Suprapubic skin (tissue), 4 donors: ENCODE data around the gene INPP5A. TPM values are rescaled to one million over a fixed set of nuclear protein-coding genes. Genes with fewer than 3 reads are reported as not detected.

ENCODE experiments used
- DNase-seq, 2 donors: peaks; one replicate each; pipeline ENCODE4 v3.0.0-alpha.2; 2019; ENCODE audit warnings: low spot score in 2 of 2
- H3K27ac ChIP-seq: fragments of 200-600 bp; sonication (generic); one replicate; pipeline ENCODE4 v1.5.1; 2019
- H3K27me3 ChIP-seq: fragments of 200-600 bp; sonication (generic); one replicate; pipeline ENCODE4 v1.5.1; 2019
- H3K36me3 ChIP-seq: fragments of 200-600 bp; sonication (generic); one replicate; pipeline ENCODE4 v1.5.1; 2019
- H3K4me1 ChIP-seq: fragments of 200-600 bp; sonication (generic); one replicate; pipeline ENCODE4 v1.5.1; 2019
- H3K4me3 ChIP-seq: fragments of 200-600 bp; sonication (generic); one replicate; pipeline ENCODE4 v1.5.1; 2019; ENCODE audit warnings: mild to moderate bottlenecking
- H3K9me3 ChIP-seq: fragments of 200-600 bp; sonication (generic); one replicate; pipeline ENCODE4 v1.5.1; 2019
- CTCF ChIP-seq, 2 donors: fragments of 200-600 bp in 1 of 2; fragments of 450-650 bp in 1 of 2; sonication (generic) in 1 of 2; IDR thresholded peaks; one replicate each; pipeline ENCODE4 v1.5.1; 2016 to 2019; ENCODE audit warnings: antibody characterized with exemption in 2 of 2, mild to moderate bottlenecking in 1 of 2, moderate library complexity in 1 of 2
- EP300 ChIP-seq: sonication (generic); formaldehyde crosslinking; IDR thresholded peaks from one replicate; pipeline ENCODE4 v1.6.1; 2017; ENCODE audit warnings: antibody characterized with exemption
- POLR2A ChIP-seq, 2 donors: fragments of 450-650 bp; IDR thresholded peaks; one replicate each; pipeline ENCODE4 v1.6.1; 2017; ENCODE audit warnings: antibody characterized with exemption in 2 of 2, mild to moderate bottlenecking in 2 of 2, moderate library complexity in 2 of 2
- POLR2AphosphoS5 ChIP-seq, 3 donors: sonication (generic); formaldehyde crosslinking; IDR thresholded peaks; one replicate each; pipeline ENCODE4 v1.6.1; 2017; ENCODE audit warnings: antibody characterized with exemption in 3 of 3
- WGBS: methylation state at CpG from one replicate; pipeline ENCODE4 v1.1.5; 2018; 5-methylcytosine and 5-hydroxymethylcytosine counted together
- total RNA-seq, 4 donors: library from RNA; depleted of rRNA; stranded (reverse); fragments of >200 nt; gene quantifications; one replicate each; pipeline ENCODE4 v1.1.0, GENCODE V29; 2016

INPP5A gene
- total RNA-seq, 4 donors from 2014 or later: 28.1 to 39.1 (median 32.3) TPM

- no peaks in the 10 kb centered on the region for H3K9me3 ChIP-seq
- H3K4me1 ChIP-seq: no peaks in the 10 kb centered on the region
- 94% methylated on average over 20 of the region's 22 CpGs for WGBS
- no peak overlapping the region for H3K4me3 ChIP-seq
- peaks cover 61% of the 10 kb centered on the region for H3K36me3 ChIP-seq
- DNase-seq: peak; percentile 44 to 65
- TF ChIP-seq CTCF (IDR thresholded peaks at IDR 0.05) (no peak), POLR2A (IDR thresholded peaks at IDR 0.05) (no peak), EP300 (no peak), POLR2AphosphoS5 (IDR thresholded peaks at IDR 0.05) (no peak)
- H3K27me3 ChIP-seq: no peaks in the 10 kb centered on the region
- H3K27ac ChIP-seq: no peak overlapping the region
Measured at GRCh38 chr10:132710036-132710686, 172.6 kb downstream of the INPP5A start.

DNA sequence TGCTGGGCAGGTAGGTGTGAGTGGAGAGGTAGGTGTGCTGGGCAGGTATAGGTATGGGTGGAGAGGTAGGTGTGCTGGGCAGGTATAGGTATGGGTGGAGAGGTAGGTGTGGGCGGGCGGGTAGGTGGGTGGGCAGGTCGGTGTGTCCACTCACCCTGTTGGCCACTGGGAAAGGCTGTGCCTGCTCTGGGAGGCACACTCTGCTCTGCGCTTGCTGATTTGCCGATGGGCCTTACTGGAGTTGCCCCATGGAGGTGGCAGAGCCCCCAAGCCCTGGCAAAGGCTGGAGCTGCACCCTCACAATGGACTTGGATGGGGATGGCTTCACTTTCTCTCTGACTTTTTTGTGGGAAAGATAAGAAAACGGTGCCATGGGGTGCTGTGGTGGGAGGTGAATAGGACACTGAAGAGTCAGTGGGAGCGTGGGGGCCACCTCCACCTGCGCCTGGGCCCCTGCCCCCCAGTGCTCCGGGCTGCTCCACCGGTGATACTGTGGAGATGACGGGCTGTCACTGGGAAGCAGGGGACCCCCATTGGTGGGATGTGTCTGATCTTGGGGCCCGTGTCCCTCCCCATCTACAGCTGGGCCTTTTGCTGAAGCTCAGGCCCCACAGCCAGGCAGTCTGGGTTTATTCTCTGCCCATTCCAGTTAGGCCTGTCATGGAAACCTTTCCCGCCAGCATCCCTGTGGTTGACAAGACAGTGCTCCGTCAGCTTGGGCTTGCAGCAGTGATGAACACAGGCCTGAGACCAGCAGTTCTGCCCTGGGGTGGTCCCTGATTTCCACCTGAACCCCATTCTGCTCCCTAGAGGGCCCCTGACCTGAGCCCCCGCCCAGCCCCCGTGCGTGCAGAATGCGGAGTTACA is 173.4 kb downstream of the INPP5A start:
- H3K9me3 ChIP-seq: no peaks in the 10 kb centered on the region
- TF ChIP-seq EP300 (no peak), POLR2AphosphoS5 (IDR thresholded peaks at IDR 0.05) (no peak)
- peak; percentile 41 to 74 for DNase-seq
- H3K4me3 ChIP-seq: no peak overlapping the region
- H3K4me1 ChIP-seq: no peaks in the 10 kb centered on the region
- H3K27me3 ChIP-seq: no peaks in the 10 kb centered on the region
- no peak overlapping the region for H3K27ac ChIP-seq
- 92% methylated on average over 18 of the region's 18 CpGs for WGBS
- H3K36me3 ChIP-seq: peaks cover 60% of the 10 kb centered on the region

DNA sequence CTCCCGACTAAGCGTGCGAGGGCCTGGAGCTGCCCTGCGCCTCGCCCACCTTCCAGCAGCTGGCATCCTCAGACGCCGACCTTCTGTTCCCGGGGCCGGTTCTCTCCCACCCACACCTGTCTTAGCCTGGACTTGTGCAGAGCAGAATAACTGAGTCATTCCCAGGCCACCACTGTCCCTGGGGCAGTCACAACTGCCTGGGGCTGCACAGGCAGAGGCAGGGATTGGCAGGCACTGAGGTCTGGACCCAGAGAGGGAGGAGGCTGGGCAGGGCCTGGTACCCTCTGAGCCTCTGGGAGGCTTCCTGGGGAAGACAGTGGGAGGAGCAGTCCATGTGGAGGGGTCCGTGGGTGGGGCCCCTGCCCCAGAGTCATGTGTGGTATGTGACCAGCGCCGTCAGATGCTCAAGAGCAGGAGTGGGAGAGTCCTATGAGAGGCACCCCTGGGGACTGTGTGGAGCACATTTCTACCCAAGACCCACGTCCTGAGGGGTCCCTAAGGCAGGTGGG is 174.1 kb downstream of the INPP5A start:
- Histone ChIP-seq H3K9me3 (no peaks in the 10 kb centered on the region), H3K27me3 (no peaks in the 10 kb centered on the region), H3K4me3 (no peak overlapping the region), H3K36me3 (peaks cover 67% of the 10 kb centered on the region), H3K4me1 (no peaks in the 10 kb centered on the region), H3K27ac (no peak overlapping the region)
- no peak for TF ChIP-seq CTCF (IDR thresholded peaks at IDR 0.05)
- TF ChIP-seq EP300: no peak
- TF ChIP-seq POLR2A (IDR thresholded peaks at IDR 0.05): no peak
- no peak for TF ChIP-seq POLR2AphosphoS5 (IDR thresholded peaks at IDR 0.05)
- WGBS: 81% methylated on average over 9 of the region's 13 CpGs
- DNase-seq: peak in 1 of 2 donors; percentile 69

- no peaks in the 10 kb centered on the region for H3K9me3 ChIP-seq
- H3K27me3 ChIP-seq: no peaks in the 10 kb centered on the region
- TF ChIP-seq POLR2A (IDR thresholded peaks at IDR 0.05) (no peak), POLR2AphosphoS5 (IDR thresholded peaks at IDR 0.05) (no peak), CTCF (IDR thresholded peaks at IDR 0.05) (no peak), EP300 (no peak)
- no peaks in the 10 kb centered on the region for H3K4me1 ChIP-seq
- 95% methylated on average over 10 of the region's 10 CpGs for WGBS
- H3K27ac ChIP-seq: no peak overlapping the region
- no peak overlapping the region for H3K4me3 ChIP-seq
- peaks cover 67% of the 10 kb centered on the region for H3K36me3 ChIP-seq
- DNase-seq: peak in 1 of 2 donors; percentile 34
Measured at GRCh38 chr10:132712291-132712690, 174.7 kb downstream of the INPP5A start.

- WGBS: 97% methylated on average over 6 of the region's 6 CpGs
- Histone ChIP-seq H3K4me3 (no peak overlapping the region), H3K36me3 (peaks cover 67% of the 10 kb centered on the region), H3K27me3 (no peaks in the 10 kb centered on the region), H3K9me3 (no peaks in the 10 kb centered on the region), H3K4me1 (no peaks in the 10 kb centered on the region), H3K27ac (no peak overlapping the region)
- DNase-seq: peak; percentile 17 to 38
- TF ChIP-seq POLR2A (IDR thresholded peaks at IDR 0.05) (no peak), EP300 (no peak), CTCF (IDR thresholded peaks at IDR 0.05) (no peak), POLR2AphosphoS5 (IDR thresholded peaks at IDR 0.05) (no peak)
Measured at GRCh38 chr10:132712743-132713142, 175.2 kb downstream of the INPP5A start.
